T-helper 2 cell treated with Interferon-gamma antibody and Interleukin-4, amounts not matched to agents 5 μg/mL and 100 μg/mL, for 36 hours (primary cell): ENCODE results near the gene EHMT1.
A peak's percentile ranks its signal among the peaks of the same experiment; 100 is the strongest.

ENCODE experiments used
- DNase-seq: peaks from one replicate; pipeline ENCODE4 v3.0.0; 2021; ENCODE audit warnings: low spot score
- H3K27ac Mint-ChIP-seq: one replicate; pipeline ENCODE4 v1.8.0; 2021; ENCODE audit warnings: mild to moderate bottlenecking, mixed read lengths
- H3K27me3 Mint-ChIP-seq: one replicate; pipeline ENCODE4 v1.8.0; 2021; ENCODE audit warnings: low read depth, mixed read lengths
- H3K36me3 Mint-ChIP-seq: one replicate; pipeline ENCODE4 v1.8.0; 2021; ENCODE audit warnings: low read depth, mixed read lengths
- H3K4me1 Mint-ChIP-seq: one replicate; pipeline ENCODE4 v1.8.0; 2021; ENCODE audit warnings: low read depth, mixed read lengths
- H3K4me3 Mint-ChIP-seq: one replicate; pipeline ENCODE4 v1.8.0; 2022; ENCODE audit warnings: mild to moderate bottlenecking, moderate library complexity, mixed read lengths
- H3K9me3 Mint-ChIP-seq: one replicate; pipeline ENCODE4 v1.8.0; 2021; ENCODE audit warnings: mixed read lengths

Gene EHMT1

DNA sequence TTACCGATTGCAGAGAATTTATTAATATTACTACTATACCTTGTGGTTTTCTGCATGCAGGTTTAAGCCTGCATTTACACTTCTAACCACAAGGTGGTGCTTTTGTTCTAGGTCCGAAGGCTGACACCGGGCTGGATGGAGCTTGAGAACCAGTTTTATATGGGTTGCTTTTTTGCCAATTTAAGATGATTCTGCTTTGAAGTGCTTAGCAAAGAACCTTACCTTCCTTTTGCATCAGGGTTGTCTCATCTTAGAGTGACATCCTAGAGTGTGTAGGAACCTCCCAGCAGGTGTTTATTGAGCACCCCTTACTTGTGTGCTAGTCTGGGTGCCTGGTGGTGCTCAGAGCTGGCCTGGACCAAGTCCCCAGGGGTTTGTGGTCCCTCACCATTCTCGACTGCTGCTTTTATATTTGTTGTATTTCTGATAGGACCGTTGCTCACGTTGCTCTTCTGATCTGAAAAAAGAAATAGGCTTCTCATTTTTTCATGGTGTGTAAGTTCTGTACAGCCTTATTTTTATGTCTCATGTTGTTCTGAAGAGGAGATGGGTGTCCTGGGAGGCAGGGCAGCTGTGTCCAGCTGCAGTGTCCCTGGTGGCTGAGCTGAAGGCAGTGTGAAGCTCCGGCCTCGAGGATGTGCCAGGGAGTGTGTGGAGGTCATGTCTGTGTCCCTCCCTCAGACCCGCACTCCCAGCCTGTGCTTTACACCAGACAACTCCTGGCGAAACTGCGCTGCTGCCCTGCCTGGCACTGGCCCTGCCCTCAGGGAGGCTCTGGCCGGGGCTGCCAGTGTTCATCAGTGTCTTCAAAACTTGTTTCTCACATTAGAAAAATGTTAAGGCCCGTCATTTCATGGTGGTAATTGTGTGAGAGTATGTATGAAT, 54.3 kb downstream of the EHMT1 start:
- peak overlapping the region; percentile 15 for H3K27ac Mint-ChIP-seq
- H3K4me1 Mint-ChIP-seq, result peaks cover 9% of the 10 kb centered on the region

DNA sequence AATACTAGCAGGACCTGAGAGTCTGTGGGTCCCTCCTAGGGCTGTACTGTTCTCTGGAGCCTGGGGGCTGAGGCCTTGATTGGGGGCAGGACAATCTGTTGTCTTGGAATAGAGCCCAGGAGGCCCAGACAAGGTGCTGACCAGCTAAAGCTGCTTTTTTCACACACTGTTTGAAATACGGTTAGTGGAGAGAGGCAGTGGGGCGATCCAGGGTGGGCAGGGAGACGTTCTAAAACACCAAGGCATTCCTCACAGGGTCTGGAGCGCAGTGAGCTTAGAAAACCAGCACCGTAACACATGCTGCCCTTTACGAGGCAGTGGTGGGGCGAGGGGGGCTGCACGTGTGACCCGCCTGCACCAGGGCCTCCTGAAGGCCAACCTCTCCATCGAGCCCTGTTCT, 55.1 kb downstream of the EHMT1 start:
- no peaks in the 10 kb centered on the region for H3K9me3 Mint-ChIP-seq
- peaks cover 13% of the 10 kb centered on the region for H3K36me3 Mint-ChIP-seq
- H3K27ac Mint-ChIP-seq, result no peak overlapping the region
- DNase-seq, result no peak
- peaks cover 12% of the 10 kb centered on the region for H3K4me1 Mint-ChIP-seq
- H3K4me3 Mint-ChIP-seq, result no peak overlapping the region
- H3K27me3 Mint-ChIP-seq, result no peaks in the 10 kb centered on the region

More for the DNA sequence above, 54.3 kb downstream of the EHMT1 start:
- DNase-seq, result peak; percentile 30
- Mint-ChIP-seq H3K4me3 (no peak overlapping the region), H3K9me3 (no peaks in the 10 kb centered on the region), H3K27me3 (no peaks in the 10 kb centered on the region), H3K36me3 (peaks cover 14% of the 10 kb centered on the region)

DNA sequence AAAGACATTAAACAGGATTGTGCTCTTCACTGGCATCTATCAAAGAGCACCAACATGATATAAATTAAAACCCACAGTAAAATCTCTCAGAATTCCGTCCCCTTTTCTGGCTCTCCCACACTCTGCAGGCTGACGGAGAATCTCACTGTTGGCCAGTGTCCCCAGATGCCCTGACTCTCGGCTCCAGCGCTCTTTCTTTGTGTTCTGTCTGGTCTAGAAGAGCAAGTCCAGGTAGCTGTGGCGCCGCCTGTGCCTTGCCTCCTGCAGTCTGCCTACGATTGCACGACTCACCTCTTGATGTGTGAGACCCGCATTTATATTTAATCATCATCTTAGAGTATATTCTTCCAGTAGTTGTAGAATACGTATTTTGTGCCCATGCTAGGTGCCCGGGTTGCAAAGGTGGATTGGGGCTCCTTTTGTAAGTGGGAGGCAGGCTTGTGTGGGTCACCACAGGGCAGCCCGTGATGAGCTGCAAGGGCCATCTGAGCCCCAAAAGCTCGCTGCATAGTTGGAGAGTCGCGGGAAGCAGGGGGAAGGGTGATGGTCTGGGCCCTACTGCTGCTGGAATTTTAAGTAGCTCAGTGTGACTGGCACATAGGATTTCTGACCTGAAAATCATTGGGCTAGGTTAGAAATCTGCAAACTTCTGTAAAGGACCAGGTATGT, 55.6 kb downstream of the EHMT1 start:
- Mint-ChIP-seq H3K27ac (no peak overlapping the region), H3K4me3 (no peak overlapping the region), H3K36me3 (peaks cover 8% of the 10 kb centered on the region), H3K4me1 (peaks cover 12% of the 10 kb centered on the region), H3K9me3 (no peaks in the 10 kb centered on the region), H3K27me3 (no peaks in the 10 kb centered on the region)
- DNase-seq, result no peak

DNA sequence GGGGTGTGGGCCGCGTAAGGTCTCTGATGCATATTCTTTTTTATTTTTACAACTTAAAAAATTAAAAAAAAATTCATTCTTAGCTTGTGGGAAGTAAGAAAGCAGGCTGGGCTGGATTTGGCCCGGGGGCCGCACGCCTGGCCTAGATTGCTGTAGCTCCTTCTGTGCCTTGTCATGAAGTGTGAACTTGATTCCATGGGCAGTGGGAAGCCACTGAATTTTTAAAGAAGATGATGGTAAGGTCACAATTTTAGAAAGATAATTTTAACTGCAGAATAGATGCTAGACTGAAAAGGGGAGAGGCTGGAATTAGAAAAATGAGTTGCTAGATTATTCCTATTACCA, 56.1 kb downstream of the EHMT1 start:
- H3K4me3 Mint-ChIP-seq, result no peak overlapping the region
- H3K27me3 Mint-ChIP-seq, result no peaks in the 10 kb centered on the region
- H3K36me3 Mint-ChIP-seq, result peaks cover 10% of the 10 kb centered on the region
- no peak overlapping the region for H3K27ac Mint-ChIP-seq
- no peak for DNase-seq
- H3K9me3 Mint-ChIP-seq, result no peaks in the 10 kb centered on the region
- peaks cover 14% of the 10 kb centered on the region for H3K4me1 Mint-ChIP-seq

DNA sequence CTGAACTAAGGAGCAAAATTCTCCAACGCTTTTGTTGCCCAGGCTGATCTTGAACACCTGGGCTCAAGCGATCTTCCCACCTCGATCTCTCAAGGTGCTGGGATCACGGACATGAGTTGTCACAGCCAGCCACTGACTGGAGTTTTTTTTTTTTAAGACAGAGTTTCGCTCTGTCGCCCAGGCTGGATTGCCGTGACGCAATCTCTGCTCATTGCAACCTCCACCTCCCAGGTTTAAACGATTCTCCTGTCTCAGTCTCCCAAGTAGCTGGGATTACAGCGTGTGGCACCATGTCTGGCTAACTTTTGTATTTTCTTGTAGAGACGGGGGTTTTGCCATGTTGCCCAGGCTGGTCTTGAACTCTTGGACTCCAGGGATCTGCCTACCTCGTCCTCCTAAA, 58.2 kb downstream of the EHMT1 start:
- Mint-ChIP-seq H3K4me3 (no peak overlapping the region), H3K27me3 (no peaks in the 10 kb centered on the region), H3K4me1 (peaks cover 12% of the 10 kb centered on the region), H3K36me3 (peaks cover 7% of the 10 kb centered on the region), H3K27ac (no peak overlapping the region), H3K9me3 (no peaks in the 10 kb centered on the region)
- DNase-seq, result no peak

DNA sequence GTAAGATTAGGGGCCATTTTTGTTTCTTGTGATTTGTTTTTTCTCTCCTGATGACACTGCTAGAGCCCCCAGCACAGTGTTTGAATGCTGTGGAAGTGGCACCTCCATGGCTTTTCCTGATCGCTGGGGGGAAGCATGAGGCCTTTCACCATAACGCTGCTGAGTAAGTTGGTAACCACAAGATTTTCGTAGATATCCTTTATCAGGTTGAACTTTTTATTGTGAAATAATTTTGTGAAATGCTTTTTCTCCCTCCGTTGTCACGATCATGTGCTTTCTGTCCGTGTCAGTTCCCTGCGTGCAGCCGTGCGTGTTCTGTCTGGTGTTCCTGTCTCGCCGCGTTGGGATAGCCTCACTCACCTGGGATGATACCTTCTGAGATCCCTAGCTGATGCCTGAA, 59.4 kb downstream of the EHMT1 start:
- H3K36me3 Mint-ChIP-seq, result peaks cover 7% of the 10 kb centered on the region
- no peak overlapping the region for H3K4me3 Mint-ChIP-seq
- H3K9me3 Mint-ChIP-seq, result no peaks in the 10 kb centered on the region
- no peak for DNase-seq
- no peak overlapping the region for H3K27ac Mint-ChIP-seq
- H3K4me1 Mint-ChIP-seq, result peaks cover 9% of the 10 kb centered on the region
- H3K27me3 Mint-ChIP-seq, result no peaks in the 10 kb centered on the region

DNA sequence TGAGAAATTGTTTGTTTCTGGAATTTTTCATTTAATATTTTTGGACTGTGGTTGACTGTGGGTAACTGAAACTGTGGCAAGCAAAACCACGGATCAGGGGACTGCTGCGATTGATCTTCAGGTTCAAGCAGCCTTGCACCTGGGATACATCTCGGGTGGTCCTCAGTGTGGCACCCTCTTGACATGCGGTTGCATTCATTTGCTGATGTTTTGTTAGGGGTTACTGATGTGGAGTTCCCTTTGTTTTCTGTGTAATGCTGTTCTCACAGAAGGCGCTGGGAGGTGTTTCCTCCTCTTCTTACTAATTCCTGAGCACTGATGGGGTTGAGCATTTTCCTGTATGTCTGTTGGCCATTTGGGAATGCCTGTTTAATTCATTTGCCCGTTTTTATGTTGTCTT, 60.4 kb downstream of the EHMT1 start:
- no peaks in the 10 kb centered on the region for H3K27me3 Mint-ChIP-seq
- H3K27ac Mint-ChIP-seq, result no peak overlapping the region
- H3K36me3 Mint-ChIP-seq, result peaks cover 7% of the 10 kb centered on the region
- H3K4me1 Mint-ChIP-seq, result peaks cover 7% of the 10 kb centered on the region
- no peak overlapping the region for H3K4me3 Mint-ChIP-seq
- DNase-seq, result no peak
- H3K9me3 Mint-ChIP-seq, result no peaks in the 10 kb centered on the region

DNA sequence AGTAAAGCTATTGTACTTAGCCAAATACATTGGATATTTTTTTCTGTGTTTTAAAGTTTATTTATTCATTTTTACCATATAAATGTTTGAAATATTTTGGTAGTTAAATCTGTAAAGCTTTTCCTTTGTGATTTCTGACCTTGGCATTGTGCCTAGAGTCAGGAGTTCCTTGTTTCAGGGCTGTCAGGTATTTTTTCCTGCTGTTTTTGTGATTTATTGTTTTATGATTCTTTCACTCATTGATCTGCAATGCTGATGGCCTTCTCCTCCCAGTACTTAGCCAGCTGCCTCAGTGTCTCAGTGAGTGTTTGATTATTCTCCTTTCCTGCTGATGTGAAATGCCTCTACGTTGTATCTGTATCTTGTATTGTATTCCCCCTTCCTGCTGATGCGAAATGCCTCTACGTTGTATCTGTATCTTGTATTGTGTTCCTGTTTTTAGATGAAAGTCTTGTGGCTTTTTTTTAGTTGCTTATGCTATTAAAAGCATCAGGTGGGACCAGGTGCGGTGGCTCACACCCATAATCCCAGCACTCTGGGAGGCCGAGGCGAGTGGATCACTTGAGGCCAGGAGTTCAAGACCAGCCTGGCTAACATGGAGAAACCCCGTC, 61.0 kb downstream of the EHMT1 start:
- peaks cover 7% of the 10 kb centered on the region for H3K4me1 Mint-ChIP-seq
- H3K27ac Mint-ChIP-seq, result peak overlapping the region; percentile 1
- no peak for DNase-seq
- H3K36me3 Mint-ChIP-seq, result peaks cover 5% of the 10 kb centered on the region
- no peak overlapping the region for H3K4me3 Mint-ChIP-seq
- no peaks in the 10 kb centered on the region for H3K27me3 Mint-ChIP-seq
- H3K9me3 Mint-ChIP-seq, result no peaks in the 10 kb centered on the region

DNA sequence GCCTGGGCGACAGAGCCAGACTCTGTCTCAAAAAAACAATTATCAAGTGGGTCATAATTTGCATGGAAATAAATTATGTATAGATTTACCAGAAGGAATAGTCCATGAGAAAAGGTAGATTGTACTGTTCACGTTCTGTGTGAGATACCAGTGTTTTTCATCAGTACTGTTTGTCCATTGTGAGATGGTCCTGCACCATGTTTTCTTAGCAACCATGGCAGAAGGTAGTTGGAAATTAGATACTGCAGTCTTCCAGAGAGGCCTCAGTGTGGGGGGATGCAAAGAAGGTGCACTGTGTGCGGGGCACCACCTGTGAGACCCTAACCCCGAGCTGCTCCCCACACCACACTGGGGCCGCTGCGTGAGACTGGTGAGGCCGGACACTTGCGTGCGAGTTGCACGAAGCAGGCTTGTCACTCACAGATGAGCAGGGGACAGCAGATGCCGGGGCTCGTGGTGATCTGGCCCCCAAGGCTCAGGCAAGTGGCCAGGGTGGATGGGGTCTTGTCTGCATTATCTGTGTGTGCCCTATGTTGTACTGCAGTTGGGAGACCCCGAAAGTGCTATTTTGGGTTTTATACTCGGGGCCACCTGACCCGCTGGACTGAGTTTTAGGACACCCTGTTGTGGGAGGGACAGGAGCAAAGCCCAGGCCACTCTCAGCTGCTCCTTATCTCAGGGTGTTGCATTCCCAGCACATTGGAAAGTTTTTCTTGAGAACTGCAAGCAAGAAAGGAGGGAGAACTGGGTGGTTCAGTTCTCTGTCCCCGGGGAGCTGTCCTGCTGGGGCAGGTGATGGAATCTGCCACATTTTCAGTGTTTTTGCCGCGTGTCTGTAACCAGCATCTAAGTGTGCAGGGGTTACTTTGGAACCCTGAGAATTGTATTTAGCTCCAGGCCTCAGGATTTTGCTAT, 61.9 kb downstream of the EHMT1 start:
- Mint-ChIP-seq H3K27me3 (no peaks in the 10 kb centered on the region), H3K36me3 (peaks cover 7% of the 10 kb centered on the region), H3K9me3 (no peaks in the 10 kb centered on the region), H3K4me3 (no peak overlapping the region), H3K27ac (no peak overlapping the region), H3K4me1 (peaks cover 10% of the 10 kb centered on the region)
- DNase-seq, result no peak

DNA sequence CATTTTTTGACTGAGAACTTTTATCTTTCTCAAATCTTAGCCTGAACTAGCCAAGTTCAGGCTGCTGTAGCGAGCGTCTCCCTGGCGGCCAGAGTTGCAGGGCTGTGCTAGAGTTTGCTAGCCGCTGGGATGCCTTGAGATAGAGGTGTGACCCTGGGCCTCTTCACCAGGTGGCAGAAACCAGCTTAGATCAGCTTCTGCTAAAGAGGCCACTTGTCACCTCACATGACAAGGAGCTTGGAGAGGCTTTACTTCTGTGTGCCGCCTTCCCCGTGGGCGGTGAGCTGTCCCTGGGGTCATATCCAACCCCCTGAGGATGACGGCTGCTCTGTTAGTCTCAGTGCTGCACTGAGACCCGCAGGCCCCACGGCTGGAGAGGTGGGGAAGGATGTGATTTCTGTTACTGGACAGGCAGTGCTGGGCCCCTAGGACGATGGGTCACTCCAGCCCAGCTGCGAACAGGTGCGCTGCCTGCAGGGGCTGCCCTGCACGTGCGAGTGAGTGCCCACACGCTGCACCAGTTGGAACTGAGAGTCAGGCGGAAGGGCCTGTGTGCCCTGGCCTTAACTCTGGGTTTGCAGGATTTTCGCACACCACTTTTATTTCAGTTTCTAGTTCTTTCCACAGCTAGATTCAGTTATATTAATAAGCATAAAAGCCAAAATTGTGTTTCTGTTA, 63.8 kb downstream of the EHMT1 start:
- Mint-ChIP-seq H3K36me3 (peaks cover 7% of the 10 kb centered on the region), H3K9me3 (no peaks in the 10 kb centered on the region), H3K27ac (no peak overlapping the region), H3K4me3 (no peak overlapping the region), H3K4me1 (peaks cover 10% of the 10 kb centered on the region), H3K27me3 (no peaks in the 10 kb centered on the region)
- DNase-seq, result no peak

DNA sequence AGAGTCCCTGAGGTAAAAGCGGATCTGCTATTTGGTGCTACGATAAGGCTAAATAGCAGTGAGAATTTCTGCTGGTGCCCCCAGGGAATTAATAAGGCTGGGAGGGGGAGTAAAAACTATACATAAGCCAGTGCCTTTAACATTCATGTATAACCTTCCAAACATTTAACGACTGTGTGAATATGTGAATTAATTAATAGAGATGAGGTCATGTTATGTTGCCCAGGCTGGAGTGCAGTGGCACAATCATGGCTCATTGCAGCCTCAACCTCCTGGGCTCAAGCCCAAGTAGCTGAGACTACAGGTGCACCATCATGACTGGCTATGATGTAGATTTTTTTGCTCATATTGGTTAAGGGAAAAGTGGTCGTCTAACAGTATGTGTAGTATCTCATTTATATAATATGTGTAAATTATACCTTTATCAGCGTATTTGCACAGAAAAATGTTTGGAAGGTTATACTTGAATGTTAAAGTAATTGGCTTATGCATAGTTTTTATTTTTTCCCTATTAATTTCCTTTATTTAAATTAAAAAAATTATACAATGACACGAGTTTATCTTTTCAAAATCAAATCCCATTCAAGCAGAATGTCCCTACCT, 64.6 kb downstream of the EHMT1 start:
- H3K4me3 Mint-ChIP-seq, result no peak overlapping the region
- H3K4me1 Mint-ChIP-seq, result peaks cover 6% of the 10 kb centered on the region
- no peak overlapping the region for H3K27ac Mint-ChIP-seq
- peaks cover 6% of the 10 kb centered on the region for H3K36me3 Mint-ChIP-seq
- no peaks in the 10 kb centered on the region for H3K27me3 Mint-ChIP-seq
- DNase-seq, result no peak
- no peaks in the 10 kb centered on the region for H3K9me3 Mint-ChIP-seq

DNA sequence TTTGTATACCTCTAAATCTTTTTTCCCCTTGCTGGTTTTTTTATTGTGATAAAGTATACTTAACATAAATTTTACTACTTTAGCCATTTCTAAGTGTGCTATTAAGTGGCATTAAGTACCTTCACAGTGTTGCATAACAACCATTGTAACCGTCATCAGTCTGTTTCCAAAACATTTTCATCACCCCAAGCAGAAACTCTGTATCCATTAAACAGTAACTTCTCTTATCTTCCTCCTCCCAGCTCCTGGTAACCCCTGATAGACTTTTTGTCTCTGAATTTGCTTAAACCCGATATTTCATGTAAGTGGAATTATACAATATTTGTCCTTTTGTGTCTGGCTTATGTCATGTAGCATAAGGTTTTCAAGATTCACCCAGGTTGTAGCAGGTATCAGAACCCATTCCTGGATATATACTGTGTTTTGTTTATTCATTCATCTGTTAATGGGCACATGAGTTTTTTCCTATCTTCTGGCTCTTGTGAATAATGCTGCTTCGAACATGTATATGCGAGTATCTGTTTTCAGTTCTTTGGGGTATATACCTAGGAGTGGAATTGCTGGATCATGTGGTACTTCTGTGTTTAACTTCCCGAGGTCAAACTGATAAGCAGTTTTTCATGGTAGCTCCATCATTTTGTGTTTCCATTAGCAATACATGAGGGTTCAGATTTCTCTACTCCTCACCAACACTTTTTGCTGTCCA, 66.4 kb downstream of the EHMT1 start:
- Mint-ChIP-seq H3K4me3 (no peak overlapping the region), H3K27me3 (no peaks in the 10 kb centered on the region), H3K36me3 (peaks cover 3% of the 10 kb centered on the region), H3K4me1 (peaks cover 3% of the 10 kb centered on the region), H3K27ac (no peak overlapping the region), H3K9me3 (no peaks in the 10 kb centered on the region)
- DNase-seq, result no peak
